HEK293 (cell line): ENCODE data around the gene C19orf33.

ENCODE experiments used
- CTCF ChIA-PET: fragments of 350-600 bp; formaldehyde crosslinking; extraction: SDS; loops from one replicate; lab custom pipeline; 2021; ENCODE audit warnings: antibody characterized with exemption; lab: Yijun Ruan, JAX
- POLR2A ChIA-PET: fragments of 300-600 bp; formaldehyde crosslinking; extraction: SDS; loops from one replicate; lab custom pipeline; 2020; ENCODE audit warnings: antibody characterized with exemption, inconsistent platforms; lab: Yijun Ruan, JAX
- H3K27ac ChIP-seq: fragments of 200-500 bp; sonication (Bioruptor generic); 2 replicates; pipeline ENCODE4 v1.5.1; 2014; ENCODE audit warnings: low read depth, low read length, control low read depth, inconsistent platforms; ENCODE audit errors: extremely low read depth
- H3K36me3 ChIP-seq, 2 experiments: fragments of 200-500 bp in 1 of 2; sonication (Bioruptor generic) in 1 of 2; 1 replicate in 1 of 2; 2 replicates in 1 of 2; pipeline ENCODE4 v1.5.1; 2014 to 2017; ENCODE audit warnings: inconsistent platforms in 2 of 2, low read length in 2 of 2; ENCODE audit not compliant: control insufficient read depth in 2 of 2, insufficient read depth in 1 of 2
- H3K4me1 ChIP-seq: fragments of 200-500 bp; sonication (Bioruptor generic); 2 replicates; pipeline ENCODE4 v1.5.1; 2014; ENCODE audit warnings: mild to moderate bottlenecking, low read length, inconsistent platforms; ENCODE audit not compliant: control insufficient read depth, insufficient read depth
- H3K4me3 ChIP-seq: 2 replicates; pipeline ENCODE4 v1.5.1; 2011; ENCODE audit warnings: low read depth, mild to moderate bottlenecking, control low read depth, low read length, moderate library complexity
- H3K9me3 ChIP-seq: fragments of 200-500 bp; sonication (Bioruptor generic); 2 replicates; pipeline ENCODE4 v1.5.1; 2014; ENCODE audit warnings: low read depth, low read length, inconsistent platforms; ENCODE audit not compliant: control insufficient read depth, insufficient read depth
- KLF10 ChIP-seq: fragments of 450-650 bp; IDR thresholded peaks from 2 replicates; pipeline ENCODE4 v1.5.1; 2018; ENCODE audit warnings: missing biosample characterization, mild to moderate bottlenecking, missing genetic modification characterization
- KLF17 ChIP-seq: fragments of 450-650 bp; formaldehyde crosslinking; IDR thresholded peaks from 2 replicates; pipeline ENCODE4 v1.5.1; 2016; ENCODE audit warnings: missing biosample characterization, missing genetic modification characterization
- KLF8 ChIP-seq: fragments of 450-650 bp; formaldehyde crosslinking; IDR thresholded peaks from 2 replicates; pipeline ENCODE4 v1.5.1; 2016; ENCODE audit warnings: missing biosample characterization, missing genetic modification characterization
- PRDM10 ChIP-seq: fragments of 450-650 bp; formaldehyde crosslinking; IDR thresholded peaks from 2 replicates; pipeline ENCODE4 v1.5.1; 2016; ENCODE audit warnings: missing biosample characterization, missing genetic modification characterization
- SCRT2 ChIP-seq: fragments of 450-650 bp; formaldehyde crosslinking; IDR thresholded peaks from 2 replicates; pipeline ENCODE4 v1.5.1; 2016; ENCODE audit warnings: missing biosample characterization, missing genetic modification characterization
- SETDB1 ChIP-seq: IDR thresholded peaks from one replicate; pipeline ENCODE4 v1.6.1; 2017; ENCODE audit warnings: mild to moderate bottlenecking, low read length, moderate library complexity, mixed read lengths; ENCODE audit not compliant: insufficient read length
- SP7 ChIP-seq: fragments of 450-650 bp; formaldehyde crosslinking; IDR thresholded peaks from 2 replicates; pipeline ENCODE4 v1.5.1; 2016; ENCODE audit warnings: missing biosample characterization, missing genetic modification characterization
- TSHZ1 ChIP-seq: fragments of 450-650 bp; formaldehyde crosslinking; IDR thresholded peaks from 2 replicates; pipeline ENCODE4 v1.5.1; 2016; ENCODE audit warnings: missing biosample characterization, missing genetic modification characterization, borderline replicate concordance
- ZBTB7A ChIP-seq: fragments of 450-650 bp; formaldehyde crosslinking; IDR thresholded peaks from 2 replicates; pipeline ENCODE4 v1.5.1; 2016; ENCODE audit warnings: low read depth, missing biosample characterization, missing genetic modification characterization
- ZFP3 ChIP-seq: fragments of 450-650 bp; formaldehyde crosslinking; IDR thresholded peaks from 2 replicates; pipeline ENCODE4 v1.5.1; 2016; ENCODE audit warnings: low read depth, missing biosample characterization, missing genetic modification characterization
- ZNF19 ChIP-seq: fragments of 450-650 bp; formaldehyde crosslinking; IDR thresholded peaks from 2 replicates; pipeline ENCODE4; 2016; ENCODE audit warnings: missing biosample characterization, missing genetic modification characterization, low read depth
- ZNF211 ChIP-seq: fragments of 450-650 bp; formaldehyde crosslinking; IDR thresholded peaks from 2 replicates; pipeline ENCODE4 v1.5.1; 2016; ENCODE audit warnings: low read depth, missing biosample characterization, missing genetic modification characterization
- ZNF24 ChIP-seq: fragments of 450-650 bp; formaldehyde crosslinking; IDR thresholded peaks from 2 replicates; pipeline ENCODE4 v1.5.1; 2016; ENCODE audit warnings: missing biosample characterization, missing genetic modification characterization
- ZNF341 ChIP-seq: fragments of 450-650 bp; formaldehyde crosslinking; IDR thresholded peaks from 2 replicates; pipeline ENCODE4; 2016; ENCODE audit warnings: low read depth, missing biosample characterization, missing genetic modification characterization
- ZNF362 ChIP-seq: fragments of 450-650 bp; formaldehyde crosslinking; IDR thresholded peaks from 2 replicates; pipeline ENCODE4 v1.5.1; 2016; ENCODE audit warnings: missing biosample characterization, missing genetic modification characterization
- ZNF37A ChIP-seq: fragments of 450-650 bp; IDR thresholded peaks from 2 replicates; pipeline ENCODE4 v1.5.1; 2018; ENCODE audit warnings: missing biosample characterization, missing genetic modification characterization
- ZNF423 ChIP-seq: fragments of 450-650 bp; formaldehyde crosslinking; IDR thresholded peaks from 2 replicates; pipeline ENCODE4 v1.5.1; 2016; ENCODE audit warnings: missing biosample characterization, missing genetic modification characterization
- ZNF514 ChIP-seq: fragments of 450-650 bp; formaldehyde crosslinking; IDR thresholded peaks from 2 replicates; pipeline ENCODE4 v1.5.1; 2016; ENCODE audit warnings: missing biosample characterization, missing genetic modification characterization
- ZNF544 ChIP-seq: fragments of 450-650 bp; formaldehyde crosslinking; IDR thresholded peaks from 2 replicates; pipeline ENCODE4 v1.5.0; 2017; ENCODE audit warnings: missing biosample characterization, missing genetic modification characterization
- ZNF549 ChIP-seq: fragments of 450-650 bp; IDR thresholded peaks from 2 replicates; pipeline ENCODE4 v1.5.1; 2018; ENCODE audit warnings: missing biosample characterization, missing genetic modification characterization, mild to moderate bottlenecking, inconsistent platforms, moderate library complexity
- ZNF585B ChIP-seq: fragments of 450-650 bp; formaldehyde crosslinking; IDR thresholded peaks from 2 replicates; pipeline ENCODE4 v1.5.1; 2016; ENCODE audit warnings: missing biosample characterization, missing genetic modification characterization
- ZNF623 ChIP-seq: fragments of 450-650 bp; formaldehyde crosslinking; IDR thresholded peaks from 2 replicates; pipeline ENCODE4 v1.5.1; 2016; ENCODE audit warnings: missing biosample characterization, missing genetic modification characterization
- ZNF624 ChIP-seq: fragments of 450-650 bp; formaldehyde crosslinking; IDR thresholded peaks from 2 replicates; pipeline ENCODE4 v1.5.1; 2017; ENCODE audit warnings: missing biosample characterization, missing genetic modification characterization
- ZNF658 ChIP-seq: fragments of 450-650 bp; formaldehyde crosslinking; IDR thresholded peaks from 2 replicates; pipeline ENCODE4; 2016; ENCODE audit warnings: missing biosample characterization, missing genetic modification characterization
- ZNF692 ChIP-seq: fragments of 450-650 bp; formaldehyde crosslinking; IDR thresholded peaks from 2 replicates; pipeline ENCODE4 v1.5.1; 2016; ENCODE audit warnings: missing biosample characterization, missing genetic modification characterization
- ZNF747 ChIP-seq: fragments of 450-650 bp; formaldehyde crosslinking; IDR thresholded peaks from 2 replicates; pipeline ENCODE4 v1.5.1; 2016; ENCODE audit warnings: missing biosample characterization, missing genetic modification characterization
- ZNF791 ChIP-seq: fragments of 450-650 bp; formaldehyde crosslinking; IDR thresholded peaks from 2 replicates; pipeline ENCODE4 v1.5.1; 2016; ENCODE audit warnings: missing biosample characterization, missing genetic modification characterization
- ZNF792 ChIP-seq: fragments of 450-650 bp; formaldehyde crosslinking; IDR thresholded peaks from 2 replicates; pipeline ENCODE4 v1.5.1; 2016; ENCODE audit warnings: missing biosample characterization, missing genetic modification characterization
- ZSCAN16 ChIP-seq: fragments of 450-650 bp; formaldehyde crosslinking; IDR thresholded peaks from 2 replicates; pipeline ENCODE4 v1.5.1; 2016; ENCODE audit warnings: missing biosample characterization, missing genetic modification characterization

C19orf33 gene

GRCh38 chr19:38265921-38266429 is 38.1 kb upstream of the C19orf33 start:
- no peaks in the 10 kb centered on the region; a peak in 1 of 3 replicates for H3K36me3 ChIP-seq
- ChIA-PET CTCF (interaction anchor here (0.9 to 8.8 kb wide), 13 partner anchors 9 to 363 kb away, joined by 3 to 48 read pairs (median 5); partner anchors contain the start of gene CATSPERG), POLR2A (interaction anchor here (0.6 to 4.7 kb wide), 14 partner anchors 10 to 359 kb away, joined by 3 to 26 read pairs (median 6); partner anchors contain the start of genes CATSPERG, FAM98C, GGN and PPP1R14A)
- no peaks in the 10 kb centered on the region for H3K9me3 ChIP-seq
- H3K4me1 ChIP-seq, result peaks cover 58% of the 10 kb centered on the region
- peak overlapping the region; percentile 90 for H3K27ac ChIP-seq
- H3K4me3 ChIP-seq, result no peak overlapping the region
- TF ChIP-seq TSHZ1 (0 out of 2 replicates have a peak, but pooled peaks have one; percentile 21), ZFP3 (tag by site-specific recombination) (no peak), ZNF423 (tag by site-specific recombination) (no peak), KLF17 (tag by site-specific recombination) (peak; percentile 68; the same call in 1 of the 2 replicates), KLF8 (tag by site-specific recombination) (peak; percentile 23; the same call in 1 of the 2 replicates), ZNF623 (tag by site-specific recombination) (no peak), ZNF692 (tag by site-specific recombination) (no peak), ZNF341 (tag by site-specific recombination) (no peak), SCRT2 (no peak), ZNF514 (tag by site-specific recombination) (no peak), PRDM10 (0 out of 2 replicates have a peak, but pooled peaks have one; percentile 17), ZNF624 (tag by site-specific recombination) (no peak), ZNF362 (peak; percentile 72; the same call in 1 of the 2 replicates), ZNF658 (tag by site-specific recombination) (no peak), ZNF792 (tag by site-specific recombination) (no peak), KLF10 (tag by site-specific recombination) (no peak), ZNF37A (no peak), ZNF549 (no peak), ZNF747 (no peak), SP7 (tag by site-specific recombination) (peak; percentile 76), ZBTB7A (tag by site-specific recombination) (0 out of 2 replicates have a peak, but pooled peaks have one; percentile 12), SETDB1 (no peak), ZNF24 (tag by site-specific recombination) (no peak), ZNF791 (tag by site-specific recombination) (no peak), ZNF211 (tag by site-specific recombination) (no peak), ZSCAN16 (tag by site-specific recombination) (no peak), ZNF19 (no peak), ZNF544 (no peak), ZNF585B (tag by site-specific recombination) (no peak)
